Stimulated activated CD4-positive, alpha-beta T cell treated with anti-CD3 and anti-CD28 coated beads, Interleukin-12 subunit alpha, Interleukin-12 subunit beta, amount 100 ng/mL, for 24 hours (primary cell): ENCODE data around the gene PCDHGB4.
"Not testable (repeated sequence)": the region's sequence is repeated elsewhere in the genome, so short reads cannot be mapped to it uniquely, and the experiment has no call there.

ENCODE experiments used
- DNase-seq, 2 experiments: peaks; one replicate each; pipeline ENCODE4 v3.0.0-alpha.2; 2020; ENCODE audit warnings: low read depth in 2 of 2

Gene PCDHGB4

DNA sequence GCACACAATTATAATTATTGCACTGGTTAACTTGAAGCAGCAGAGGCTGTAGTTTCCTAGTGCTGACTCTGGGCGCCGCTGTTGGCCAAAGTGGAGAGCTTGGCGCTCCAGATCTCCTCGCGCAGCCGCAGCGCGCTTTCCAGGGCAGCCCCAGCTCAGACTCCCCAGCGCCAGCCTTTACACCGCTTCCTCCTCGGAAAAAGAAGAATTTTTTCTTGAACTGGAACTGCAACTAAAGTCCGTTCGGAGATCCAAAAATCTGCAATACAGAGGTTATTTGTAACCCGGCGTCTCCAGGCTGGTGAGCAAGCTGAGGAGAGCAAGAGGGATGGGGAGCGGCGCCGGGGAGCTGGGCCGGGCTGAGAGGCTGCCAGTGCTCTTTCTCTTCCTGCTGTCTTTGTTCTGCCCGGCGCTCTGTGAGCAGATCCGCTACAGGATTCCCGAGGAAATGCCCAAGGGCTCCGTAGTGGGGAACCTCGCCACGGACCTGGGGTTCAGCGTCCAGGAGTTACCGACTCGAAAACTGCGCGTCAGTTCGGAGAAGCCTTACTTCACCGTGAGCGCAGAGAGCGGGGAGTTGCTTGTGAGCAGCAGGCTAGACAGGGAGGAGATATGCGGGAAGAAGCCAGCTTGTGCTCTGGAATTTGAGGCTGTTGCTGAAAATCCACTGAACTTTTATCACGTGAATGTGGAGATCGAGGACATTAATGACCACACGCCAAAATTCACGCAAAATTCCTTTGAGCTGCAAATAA, at the start of gene PCDHGB4:
PCDHGB4 (plus strand) TSS at position 142 of the 755 bp plus-strand sequence; CDS start at position 329, 187 bp downstream.
- DNase-seq, result not testable (repeated sequence)

DNA sequence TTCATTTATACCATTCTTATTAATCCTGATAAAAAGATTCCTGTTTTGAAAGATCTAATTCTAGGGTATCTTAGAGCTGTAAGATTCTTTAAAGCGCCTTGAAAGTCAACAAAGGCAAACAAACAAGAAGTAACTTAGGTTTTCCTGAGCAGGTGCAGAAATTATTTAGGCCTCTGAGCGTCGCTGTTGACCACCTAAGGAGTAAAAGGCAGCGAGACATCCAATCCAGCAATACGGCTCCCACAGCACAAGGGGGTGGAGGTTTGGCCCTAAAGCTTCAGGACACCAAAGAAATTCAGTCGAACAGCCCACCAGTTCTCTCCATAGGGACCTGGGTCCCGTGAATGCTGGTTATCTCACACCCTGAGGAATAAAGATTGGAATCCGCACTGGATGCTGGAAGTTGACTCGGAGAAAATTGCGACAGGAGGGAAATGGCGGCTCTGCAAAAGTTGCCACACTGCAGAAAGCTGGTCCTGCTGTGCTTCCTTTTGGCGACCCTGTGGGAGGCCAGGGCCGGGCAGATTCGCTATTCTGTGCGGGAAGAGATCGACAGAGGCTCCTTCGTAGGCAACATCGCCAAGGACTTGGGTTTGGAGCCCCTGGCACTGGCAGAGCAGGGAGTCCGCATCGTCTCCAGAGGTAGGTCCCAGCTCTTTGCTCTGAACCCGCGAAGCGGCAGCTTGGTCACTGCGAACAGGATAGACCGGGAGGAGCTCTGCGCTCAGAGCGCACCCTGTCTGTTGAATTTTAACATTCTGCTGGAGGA, 48.8 kb upstream of the PCDHGB4 start, which contains the start of gene PCDHGA2:
PCDHGA2 (plus strand) TSS at position 223 of the 769 bp plus-strand sequence.
- no peak for DNase-seq

DNA sequence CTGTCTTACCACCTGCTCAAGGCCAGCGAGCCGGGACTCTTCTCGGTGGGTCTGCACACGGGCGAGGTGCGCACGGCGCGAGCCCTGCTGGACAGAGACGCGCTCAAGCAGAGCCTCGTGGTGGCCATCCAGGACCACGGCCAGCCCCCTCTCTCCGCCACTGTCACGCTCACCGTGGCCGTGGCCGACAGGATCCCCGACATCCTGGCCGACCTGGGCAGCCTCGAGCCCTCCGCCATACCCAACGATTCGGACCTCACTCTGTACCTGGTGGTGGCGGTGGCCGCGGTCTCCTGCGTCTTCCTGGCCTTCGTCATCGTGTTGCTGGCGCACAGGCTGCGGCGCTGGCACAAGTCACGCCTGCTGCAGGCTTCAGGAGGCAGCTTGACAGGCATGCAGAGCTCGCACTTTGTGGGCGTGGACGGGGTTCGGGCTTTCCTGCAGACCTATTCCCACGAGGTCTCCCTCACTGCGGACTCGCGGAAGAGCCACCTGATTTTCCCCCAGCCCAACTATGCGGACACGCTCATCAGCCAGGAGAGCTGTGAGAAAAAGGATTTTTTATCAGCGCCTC, 46.6 kb upstream of the PCDHGB4 start:
- not testable (repeated sequence) for DNase-seq

DNA sequence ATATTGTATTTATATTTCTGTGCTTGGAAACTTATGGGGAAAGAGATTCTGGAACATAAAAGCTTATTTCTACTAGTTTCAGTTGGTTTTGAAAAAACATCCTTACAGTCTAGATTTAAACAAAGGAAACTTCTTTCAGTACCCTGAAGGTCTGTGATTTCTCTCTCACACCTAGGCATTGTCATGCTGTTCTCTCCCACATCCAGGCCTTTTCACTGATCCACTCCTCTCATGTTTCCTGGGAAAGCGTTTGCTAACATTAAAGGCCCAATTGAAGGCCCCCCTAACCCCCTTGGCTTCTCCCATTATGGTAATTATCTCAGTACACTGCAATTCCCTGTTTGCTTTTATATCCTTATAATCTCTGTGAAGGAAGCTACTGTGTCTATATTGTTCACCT, 44.7 kb upstream of the PCDHGB4 start:
- no peak for DNase-seq

DNA sequence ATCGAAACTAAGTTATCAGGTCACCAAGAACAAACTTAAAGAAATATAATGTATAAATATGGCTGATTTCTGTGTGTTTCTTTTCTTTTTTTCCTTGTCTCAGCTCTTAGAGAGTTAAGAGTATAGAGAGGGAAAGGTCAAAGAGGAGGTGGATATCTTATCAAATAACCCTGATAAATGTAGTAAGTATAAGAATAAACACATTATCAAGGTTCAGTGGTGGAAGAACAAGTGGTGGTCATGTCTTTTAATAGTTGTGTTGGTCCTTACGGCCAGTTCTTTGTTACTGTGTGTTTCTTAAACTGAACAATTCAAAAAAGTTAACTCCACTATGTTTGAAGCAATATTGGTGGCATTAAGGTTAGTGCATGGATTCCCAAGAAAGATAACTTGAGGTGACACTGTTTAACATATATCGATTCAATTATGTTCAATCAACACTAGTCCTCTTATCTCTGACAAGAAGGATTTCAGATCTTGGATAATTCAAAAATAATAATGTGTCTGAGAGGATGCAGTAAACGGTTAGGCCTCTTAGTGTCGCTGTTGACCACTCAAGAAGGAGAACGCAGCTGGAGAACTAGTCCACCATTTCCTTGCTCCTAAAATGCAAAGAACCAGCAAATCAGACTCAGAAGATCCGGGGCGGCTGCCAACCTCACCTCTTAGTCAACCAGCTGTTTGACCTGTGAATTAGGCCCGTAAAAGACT, 44.1 kb upstream of the PCDHGB4 start, which contains the start of gene PCDHGA3:
PCDHGA3 (plus strand) TSS at position 588 of the 711 bp plus-strand sequence. CDS start 205 bp downstream, outside the sequence.
- DNase-seq, result no peak

DNA sequence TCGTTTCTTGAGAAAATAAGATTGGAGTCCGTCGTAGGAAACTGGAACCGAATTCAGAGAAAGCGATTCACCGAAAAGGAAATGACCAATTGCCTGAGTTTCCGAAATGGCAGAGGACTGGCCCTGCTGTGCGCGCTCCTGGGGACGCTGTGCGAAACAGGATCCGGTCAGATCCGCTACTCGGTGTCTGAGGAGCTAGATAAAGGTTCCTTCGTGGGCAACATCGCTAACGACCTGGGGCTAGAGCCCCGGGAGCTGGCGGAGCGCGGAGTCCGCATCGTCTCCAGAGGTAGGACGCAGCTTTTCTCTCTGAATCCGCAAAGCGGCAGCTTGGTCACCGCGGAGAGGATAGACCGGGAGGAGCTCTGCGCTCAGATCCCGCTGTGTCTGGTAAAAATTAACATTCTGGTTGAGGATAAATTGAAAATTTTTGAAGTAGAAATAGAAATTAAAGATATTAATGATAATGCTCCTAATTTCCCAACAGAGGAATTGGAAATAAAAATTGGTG, 43.5 kb upstream of the PCDHGB4 start:
- no peak for DNase-seq

DNA sequence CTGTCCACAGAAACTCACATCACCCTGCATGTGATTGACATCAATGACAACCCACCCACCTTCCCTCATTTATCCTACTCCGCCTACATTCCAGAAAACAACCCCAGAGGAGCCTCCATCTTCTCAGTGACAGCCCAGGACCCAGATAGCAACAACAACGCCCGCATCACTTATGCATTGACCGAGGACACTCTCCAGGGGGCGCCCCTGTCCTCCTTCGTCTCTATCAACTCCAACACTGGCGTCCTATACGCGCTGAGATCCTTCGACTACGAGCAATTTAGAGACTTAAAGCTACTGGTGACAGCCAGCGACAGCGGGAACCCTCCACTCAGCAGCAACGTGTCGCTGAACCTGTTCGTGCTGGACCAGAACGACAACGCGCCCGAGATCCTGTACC, 42.2 kb upstream of the PCDHGB4 start:
- DNase-seq, result no peak

DNA sequence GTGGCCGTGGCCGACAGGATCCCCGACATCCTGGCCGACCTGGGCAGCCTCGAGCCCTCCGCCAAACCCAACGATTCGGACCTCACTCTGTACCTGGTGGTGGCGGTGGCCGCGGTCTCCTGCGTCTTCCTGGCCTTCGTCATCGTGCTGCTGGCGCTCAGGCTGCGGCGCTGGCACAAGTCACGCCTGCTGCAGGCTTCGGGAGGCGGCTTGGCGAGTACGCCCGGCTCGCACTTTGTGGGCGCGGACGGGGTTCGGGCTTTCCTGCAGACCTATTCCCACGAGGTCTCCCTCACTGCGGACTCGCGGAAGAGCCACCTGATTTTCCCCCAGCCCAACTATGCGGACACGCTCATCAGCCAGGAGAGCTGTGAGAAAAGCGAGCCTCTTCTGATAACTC, 41.5 kb upstream of the PCDHGB4 start:
- not testable (repeated sequence) for DNase-seq

DNA sequence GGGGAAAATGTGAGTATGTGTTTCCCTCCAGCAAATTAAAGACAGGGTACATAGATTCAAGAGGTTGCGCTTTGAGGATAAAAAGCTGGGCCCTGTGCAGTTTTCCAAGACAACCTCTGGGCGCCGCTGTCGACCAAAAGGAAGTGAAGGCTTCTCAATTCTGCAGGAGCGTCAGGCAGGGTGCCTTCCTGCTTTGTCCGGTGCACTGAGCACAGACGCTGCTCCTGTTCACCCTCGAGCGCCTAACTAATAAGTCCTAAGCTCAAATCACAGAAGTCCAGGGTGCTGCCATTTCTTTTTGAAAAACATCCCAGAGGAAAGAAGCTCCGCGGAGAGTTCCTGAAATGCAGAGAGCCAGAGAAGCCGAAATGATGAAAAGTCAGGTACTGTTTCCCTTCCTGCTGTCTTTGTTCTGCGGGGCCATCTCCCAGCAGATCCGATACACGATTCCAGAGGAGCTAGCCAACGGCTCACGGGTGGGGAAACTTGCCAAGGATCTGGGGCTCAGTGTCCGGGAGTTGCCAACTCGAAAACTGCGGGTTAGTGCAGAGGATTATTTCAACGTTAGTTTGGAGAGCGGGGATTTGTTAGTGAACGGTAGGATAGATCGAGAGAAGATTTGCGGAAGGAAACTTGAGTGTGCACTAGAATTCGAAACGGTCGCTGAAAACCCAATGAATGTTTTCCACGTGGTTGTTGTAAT, 37.4 kb upstream of the PCDHGB4 start, which contains the start of gene PCDHGB1:
PCDHGB1 (plus strand) TSS at position 183 of the 703 bp plus-strand sequence; CDS start at position 345, 162 bp downstream.
- no peak for DNase-seq

DNA sequence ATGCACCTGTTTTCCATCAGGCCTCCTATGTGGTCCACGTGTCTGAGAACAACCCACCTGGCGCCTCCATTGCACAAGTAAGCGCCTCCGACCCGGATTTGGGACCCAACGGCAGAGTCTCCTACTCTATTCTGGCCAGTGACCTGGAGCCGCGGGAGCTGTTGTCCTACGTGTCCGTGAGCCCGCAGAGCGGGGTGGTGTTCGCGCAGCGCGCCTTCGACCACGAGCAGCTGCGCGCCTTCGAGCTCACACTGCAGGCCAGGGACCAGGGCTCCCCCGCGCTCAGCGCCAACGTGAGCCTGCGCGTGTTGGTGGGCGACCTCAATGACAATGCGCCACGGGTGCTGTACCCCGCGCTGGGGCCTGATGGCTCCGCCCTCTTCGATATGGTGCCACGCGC, 35.9 kb upstream of the PCDHGB4 start:
- no peak for DNase-seq

DNA sequence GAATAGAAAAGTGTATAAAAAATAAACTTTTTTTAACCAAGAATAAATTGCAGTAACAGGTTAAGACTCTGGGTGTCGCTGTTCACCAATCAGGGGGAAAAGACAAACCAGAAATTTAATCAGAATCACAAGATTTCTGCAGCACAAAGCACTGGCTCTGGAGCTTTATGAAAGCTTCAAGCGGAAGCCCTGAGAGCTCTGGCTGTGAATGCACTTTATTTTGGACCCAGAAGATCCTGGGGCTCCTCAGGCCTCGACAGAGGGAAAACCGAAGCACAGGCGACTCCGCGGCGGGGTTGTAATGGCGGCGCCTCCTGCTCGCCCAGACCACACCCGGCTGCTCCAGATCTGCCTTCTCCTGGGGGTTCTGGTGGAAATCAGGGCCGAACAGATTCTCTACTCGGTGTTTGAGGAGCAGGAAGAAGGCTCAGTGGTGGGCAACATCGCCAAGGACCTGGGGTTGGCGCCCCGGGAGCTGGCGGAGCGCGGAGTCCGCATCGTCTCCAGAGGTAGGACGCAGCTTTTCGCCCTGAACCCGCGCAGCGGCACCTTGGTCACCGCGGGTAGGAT, 32.5 kb upstream of the PCDHGB4 start, which contains the start of gene PCDHGA4:
PCDHGA4 (plus strand) TSS at position 122 of the 570 bp plus-strand sequence; CDS start at position 209, 87 bp downstream.
- DNase-seq, result no peak

DNA sequence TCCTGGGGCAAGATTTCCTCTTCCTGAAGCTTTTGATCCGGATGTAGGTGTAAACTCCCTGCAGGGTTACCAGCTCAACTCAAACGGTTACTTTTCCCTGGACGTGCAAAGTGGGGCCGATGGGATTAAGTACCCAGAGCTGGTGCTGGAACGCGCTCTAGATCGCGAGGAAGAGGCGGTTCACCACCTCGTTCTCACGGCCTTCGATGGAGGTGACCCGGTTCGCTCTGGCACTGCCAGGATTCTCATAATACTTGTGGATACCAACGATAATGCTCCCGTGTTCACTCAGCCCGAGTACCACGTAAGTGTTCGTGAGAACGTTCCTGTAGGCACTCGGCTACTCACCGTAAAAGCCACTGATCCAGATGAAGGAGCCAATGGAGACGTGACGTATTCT, 31.9 kb upstream of the PCDHGB4 start:
- DNase-seq, result no peak

DNA sequence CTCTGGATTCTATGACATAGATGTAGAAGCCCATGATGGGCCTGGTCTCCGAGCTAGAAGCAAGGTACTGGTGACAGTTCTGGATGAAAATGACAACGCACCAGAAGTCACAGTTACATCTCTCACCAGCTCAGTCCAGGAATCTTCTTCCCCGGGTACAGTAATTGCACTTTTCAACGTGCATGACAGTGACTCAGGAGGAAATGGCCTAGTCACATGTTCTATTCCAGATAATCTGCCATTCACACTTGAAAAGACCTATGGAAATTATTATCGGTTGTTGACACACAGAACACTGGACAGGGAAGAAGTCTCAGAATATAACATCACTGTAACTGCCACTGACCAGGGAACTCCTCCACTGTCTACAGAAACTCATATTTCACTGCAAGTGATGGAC, 31.4 kb upstream of the PCDHGB4 start:
- DNase-seq, result no peak

DNA sequence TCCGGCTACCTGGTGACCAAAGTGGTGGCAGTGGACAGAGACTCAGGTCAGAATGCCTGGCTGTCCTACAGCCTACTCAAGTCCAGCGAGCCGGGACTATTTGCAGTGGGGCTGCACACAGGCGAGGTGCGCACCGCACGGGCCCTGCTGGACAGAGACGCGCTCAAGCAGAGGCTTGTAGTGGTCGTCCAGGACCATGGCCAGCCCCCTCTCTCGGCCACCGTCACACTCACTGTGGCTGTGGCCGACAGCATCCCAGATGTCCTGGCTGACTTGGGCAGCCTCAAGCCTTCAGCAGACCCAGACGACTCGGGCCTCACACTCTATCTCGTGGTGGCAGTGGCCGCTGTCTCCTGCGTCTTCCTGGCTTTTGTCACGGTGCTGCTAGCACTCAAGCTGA, 30.5 kb upstream of the PCDHGB4 start:
- no peak for DNase-seq

DNA sequence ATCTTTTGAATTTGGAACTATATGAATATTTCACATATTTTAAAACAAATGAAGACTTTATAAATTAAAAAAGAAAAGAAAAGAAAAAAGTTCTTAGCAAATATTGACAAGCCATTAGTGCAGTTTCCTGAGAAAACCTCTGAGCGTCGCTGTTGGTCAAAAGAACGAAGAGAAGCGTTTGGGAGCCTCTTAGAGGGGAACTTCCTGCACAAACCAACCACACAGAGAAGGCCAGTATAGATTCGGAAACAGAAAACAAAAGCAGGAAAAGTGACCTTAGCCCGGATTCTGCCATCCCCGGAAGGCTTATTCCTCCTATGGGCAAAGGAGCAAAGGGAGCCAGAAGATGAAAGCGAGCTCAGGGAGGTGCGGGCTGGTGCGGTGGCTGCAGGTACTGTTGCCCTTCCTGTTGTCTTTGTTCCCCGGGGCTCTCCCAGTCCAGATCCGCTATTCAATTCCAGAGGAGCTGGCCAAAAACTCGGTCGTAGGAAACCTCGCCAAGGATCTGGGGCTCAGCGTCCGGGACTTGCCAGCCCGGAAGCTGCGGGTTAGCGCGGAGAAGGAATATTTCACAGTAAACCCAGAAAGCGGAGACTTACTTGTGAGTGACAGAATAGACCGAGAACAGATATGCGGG, 27.6 kb upstream of the PCDHGB4 start, which contains the start of gene PCDHGB2:
PCDHGB2 (plus strand) TSS at position 205 of the 637 bp plus-strand sequence; CDS start at position 347, 142 bp downstream.
- DNase-seq, result no peak

DNA sequence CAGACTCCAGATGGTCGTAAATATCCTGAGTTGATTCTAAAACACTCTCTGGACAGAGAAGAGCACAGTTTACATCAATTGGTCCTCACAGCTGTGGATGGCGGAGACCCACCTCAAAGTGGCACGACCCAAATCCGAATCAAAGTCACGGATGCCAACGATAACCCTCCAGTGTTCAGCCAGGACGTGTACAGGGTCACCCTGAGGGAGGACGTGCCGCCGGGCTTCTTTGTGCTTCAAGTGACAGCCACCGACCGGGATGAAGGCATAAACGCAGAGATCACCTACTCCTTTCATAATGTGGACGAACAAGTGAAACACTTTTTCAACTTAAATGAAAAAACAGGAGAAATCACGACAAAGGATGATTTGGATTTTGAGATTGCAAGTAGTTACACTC, 26.8 kb upstream of the PCDHGB4 start:
- DNase-seq, result no peak

DNA sequence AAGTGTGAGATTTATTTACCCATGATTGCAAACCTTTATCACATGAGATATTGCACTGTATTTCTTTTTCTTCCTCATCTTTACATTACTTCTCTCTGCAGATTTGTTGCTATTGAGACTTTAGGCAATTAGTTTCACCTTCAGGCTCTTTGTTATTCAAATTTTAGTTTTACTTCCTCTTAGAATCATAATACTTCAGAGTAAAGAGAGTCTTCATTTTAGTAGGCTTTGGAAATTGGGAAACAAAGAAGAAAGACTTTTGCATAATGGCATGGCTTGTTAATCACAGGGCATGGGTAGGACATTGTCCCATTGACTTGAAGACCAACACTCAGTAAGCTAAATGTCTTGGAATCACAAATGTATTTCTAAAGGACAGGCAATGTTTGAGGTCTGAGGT, 24.8 kb upstream of the PCDHGB4 start:
- no peak for DNase-seq

DNA sequence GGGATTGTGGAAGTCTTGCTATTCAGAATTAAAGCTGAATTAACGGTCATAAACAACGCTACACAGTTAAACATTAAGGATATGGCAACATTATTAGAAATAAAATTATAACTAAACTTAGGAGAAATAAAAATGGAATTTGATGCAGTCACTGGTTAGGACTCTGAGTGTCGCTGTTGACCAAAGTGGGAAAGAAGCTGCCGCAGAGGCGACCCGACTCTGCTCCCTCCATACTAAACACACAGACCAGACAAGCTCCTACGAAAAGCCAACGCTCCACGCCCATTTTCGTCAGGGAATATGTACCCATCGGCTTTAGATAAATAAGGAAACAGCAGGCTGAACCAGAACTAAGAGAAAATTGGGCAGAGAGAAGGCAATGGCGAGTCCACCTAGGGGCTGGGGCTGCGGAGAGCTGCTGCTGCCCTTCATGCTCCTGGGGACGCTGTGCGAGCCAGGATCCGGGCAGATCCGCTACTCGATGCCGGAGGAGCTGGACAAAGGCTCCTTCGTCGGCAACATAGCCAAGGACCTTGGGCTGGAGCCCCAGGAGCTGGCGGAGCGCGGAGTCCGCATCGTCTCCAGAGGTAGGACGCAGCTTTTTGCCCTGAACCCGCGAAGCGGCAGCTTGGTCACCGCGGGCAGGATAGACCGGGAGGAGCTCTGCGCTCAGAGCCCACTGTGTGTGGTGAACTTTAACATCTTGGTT, 23.4 kb upstream of the PCDHGB4 start, which contains the start of gene PCDHGA5:
PCDHGA5 (plus strand) TSS at position 211 of the 709 bp plus-strand sequence; CDS start at position 380, 169 bp downstream.
- DNase-seq, result no peak
